ENCODE data around the gene FBN1. TPM values are rescaled to one million over a fixed set of nuclear protein-coding genes. Genes with fewer than 3 reads are reported as not detected.

Gene FBN1
- total and polyA plus RNA-seq, 2 experiments from 2014 or later: 2.1 to 5.3 TPM

DNA sequence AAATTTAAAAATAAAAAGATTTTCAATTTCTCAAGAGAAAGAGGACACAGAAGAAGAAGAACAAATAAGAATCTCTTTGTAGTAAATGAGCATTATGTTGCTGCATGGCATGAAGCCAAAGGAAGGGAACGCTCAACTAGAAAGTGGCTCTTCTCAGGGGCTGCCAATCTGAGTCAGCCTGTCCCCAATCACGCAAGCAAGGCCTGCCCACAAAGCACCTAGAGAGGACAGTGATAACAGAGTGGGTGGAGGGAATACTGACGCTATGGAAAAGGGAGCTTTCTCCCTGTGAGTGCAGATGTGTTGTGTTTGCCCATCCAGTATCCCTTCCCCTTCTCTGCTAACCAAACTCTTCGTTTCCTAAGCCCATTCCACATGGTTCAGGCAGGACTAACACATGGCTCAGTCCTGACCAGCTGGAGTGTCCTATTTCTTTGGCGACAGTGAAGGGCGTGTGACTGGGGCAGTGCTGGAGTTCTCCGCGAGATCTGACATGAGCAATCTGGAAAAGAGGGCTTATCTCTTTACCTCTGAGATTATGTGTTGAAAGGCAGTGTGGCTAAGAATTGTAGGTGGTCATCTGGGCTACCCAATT lies 14.2 kb downstream of the FBN1 start:
- H3K4me3 ChIP-seq: no peak overlapping the region
- peak; percentile 15 to 56 for DNase-seq (ENCODE audit: low read depth in 1 of 2, low spot score in 1 of 2)

DNA sequence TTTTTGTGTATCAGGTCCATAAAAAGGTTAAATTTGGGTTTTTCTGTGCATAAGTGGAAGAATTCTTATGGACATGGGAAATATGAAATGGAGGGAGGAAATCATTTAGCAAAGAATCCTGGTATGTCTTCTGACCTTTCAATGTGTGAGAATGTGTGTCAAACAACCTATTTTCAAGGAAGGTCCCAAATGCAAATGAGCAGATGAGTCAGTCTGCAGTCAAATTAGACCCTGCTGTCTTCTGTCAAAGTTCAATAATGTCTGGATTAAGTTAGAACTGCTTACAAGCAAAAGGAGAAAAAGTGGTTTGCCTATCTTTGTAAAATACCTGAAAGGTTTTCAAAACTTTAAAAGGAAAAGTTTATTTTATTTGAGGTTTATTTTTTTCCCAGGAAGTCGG lies 15.3 kb downstream of the FBN1 start:
- Histone ChIP-seq H3K4me3 (no peak overlapping the region), H3K36me3 (no peaks in the 10 kb centered on the region), H3K4me1 (ENCODE audit: low read depth) (no peaks in the 10 kb centered on the region), H3K27ac (no peak overlapping the region), H3K27me3 (no peaks in the 10 kb centered on the region), H3K9me3 (ENCODE audit: low read depth) (no peaks in the 10 kb centered on the region)
- no peak for DNase-seq (ENCODE audit: low read depth in 1 of 2, low spot score in 1 of 2)
- TF ChIP-seq, protein P1, sequence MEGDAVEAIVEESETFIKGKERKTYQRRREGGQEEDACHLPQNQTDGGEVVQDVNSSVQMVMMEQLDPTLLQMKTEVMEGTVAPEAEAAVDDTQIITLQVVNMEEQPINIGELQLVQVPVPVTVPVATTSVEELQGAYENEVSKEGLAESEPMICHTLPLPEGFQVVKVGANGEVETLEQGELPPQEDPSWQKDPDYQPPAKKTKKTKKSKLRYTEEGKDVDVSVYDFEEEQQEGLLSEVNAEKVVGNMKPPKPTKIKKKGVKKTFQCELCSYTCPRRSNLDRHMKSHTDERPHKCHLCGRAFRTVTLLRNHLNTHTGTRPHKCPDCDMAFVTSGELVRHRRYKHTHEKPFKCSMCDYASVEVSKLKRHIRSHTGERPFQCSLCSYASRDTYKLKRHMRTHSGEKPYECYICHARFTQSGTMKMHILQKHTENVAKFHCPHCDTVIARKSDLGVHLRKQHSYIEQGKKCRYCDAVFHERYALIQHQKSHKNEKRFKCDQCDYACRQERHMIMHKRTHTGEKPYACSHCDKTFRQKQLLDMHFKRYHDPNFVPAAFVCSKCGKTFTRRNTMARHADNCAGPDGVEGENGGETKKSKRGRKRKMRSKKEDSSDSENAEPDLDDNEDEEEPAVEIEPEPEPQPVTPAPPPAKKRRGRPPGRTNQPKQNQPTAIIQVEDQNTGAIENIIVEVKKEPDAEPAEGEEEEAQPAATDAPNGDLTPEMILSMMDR (IDR thresholded peaks at IDR 0.05; ENCODE audit: low read depth, low read length): no peak

More for the DNA sequence above, 14.2 kb downstream of the FBN1 start:
- Histone ChIP-seq H3K36me3 (no peaks in the 10 kb centered on the region), H3K27ac (no peak overlapping the region), H3K4me1 (ENCODE audit: low read depth) (no peaks in the 10 kb centered on the region), H3K9me3 (ENCODE audit: low read depth) (no peaks in the 10 kb centered on the region), H3K27me3 (no peaks in the 10 kb centered on the region)
- TF ChIP-seq, protein P1 (IDR thresholded peaks at IDR 0.05; ENCODE audit: low read depth, low read length): no peak

DNA sequence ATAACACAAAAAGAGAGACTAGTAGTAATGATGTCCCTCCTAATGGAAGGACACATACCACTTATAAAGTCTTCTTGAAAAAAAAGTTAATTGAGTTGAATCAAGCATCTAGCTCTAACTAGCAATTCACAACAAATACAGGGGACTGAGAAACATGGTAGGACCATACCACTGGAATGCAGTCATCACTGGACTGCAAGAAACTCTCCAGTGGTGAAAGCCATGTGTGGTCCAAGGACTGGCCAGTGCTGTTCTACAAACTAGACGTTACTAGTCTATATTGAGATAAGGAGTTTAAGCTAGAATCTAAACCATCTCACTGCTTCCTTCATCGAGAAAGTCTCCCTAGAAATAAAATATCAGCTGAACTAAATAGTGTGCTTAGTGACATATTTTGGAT lies 16.7 kb downstream of the FBN1 start:
- TF ChIP-seq, protein P1 (IDR thresholded peaks at IDR 0.05; ENCODE audit: low read depth, low read length): no peak
- no peak overlapping the region for H3K27ac ChIP-seq
- H3K4me1 ChIP-seq (ENCODE audit: low read depth): no peaks in the 10 kb centered on the region
- peak in 1 of 2 donors; percentile 35 for DNase-seq (ENCODE audit: low read depth in 1 of 2, low spot score in 1 of 2)
- H3K9me3 ChIP-seq (ENCODE audit: low read depth): no peaks in the 10 kb centered on the region
- no peaks in the 10 kb centered on the region for H3K36me3 ChIP-seq
- H3K4me3 ChIP-seq: no peak overlapping the region
- no peaks in the 10 kb centered on the region for H3K27me3 ChIP-seq

DNA sequence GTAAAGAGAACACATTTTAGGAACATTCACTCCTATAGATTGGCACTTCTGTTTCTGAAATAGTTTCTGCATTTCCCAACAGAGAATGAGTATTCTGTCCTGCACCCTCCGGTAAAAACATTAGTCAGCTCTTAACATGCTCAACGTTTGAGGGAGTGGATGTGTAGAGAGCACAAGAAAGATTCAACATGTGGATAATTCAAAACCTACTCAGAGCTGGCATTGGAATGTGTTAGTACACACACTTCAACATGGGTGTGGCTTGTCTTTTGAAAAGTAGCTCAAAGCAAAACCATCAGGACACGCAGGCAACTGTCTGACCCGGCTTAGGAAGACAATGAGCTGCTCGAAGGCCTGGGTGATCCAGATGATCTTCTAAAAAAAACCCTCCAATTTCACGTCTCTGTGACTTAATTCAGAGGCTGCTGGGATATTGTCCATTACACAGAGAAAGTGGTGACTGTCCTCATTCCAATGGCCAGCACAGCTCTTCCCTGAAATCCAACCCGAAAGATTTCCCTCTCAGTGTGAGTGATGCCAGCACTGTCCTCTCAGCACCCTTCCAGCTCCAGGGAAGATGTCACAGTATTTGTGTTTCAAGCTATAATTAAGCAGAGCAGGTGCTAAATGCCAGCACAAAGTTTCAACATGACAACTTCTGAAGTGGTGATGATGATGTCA lies 18.1 kb downstream of the FBN1 start:
- H3K27me3 ChIP-seq: no peaks in the 10 kb centered on the region
- H3K27ac ChIP-seq: no peak overlapping the region
- peak in 1 of 2 donors; percentile 67 for DNase-seq (ENCODE audit: low read depth in 1 of 2, low spot score in 1 of 2)
- no peaks in the 10 kb centered on the region for H3K36me3 ChIP-seq
- TF ChIP-seq, protein P1 (IDR thresholded peaks at IDR 0.05; ENCODE audit: low read depth, low read length): no peak
- no peaks in the 10 kb centered on the region for H3K9me3 ChIP-seq (ENCODE audit: low read depth)
- H3K4me3 ChIP-seq: no peak overlapping the region
- H3K4me1 ChIP-seq (ENCODE audit: low read depth): no peaks in the 10 kb centered on the region

DNA sequence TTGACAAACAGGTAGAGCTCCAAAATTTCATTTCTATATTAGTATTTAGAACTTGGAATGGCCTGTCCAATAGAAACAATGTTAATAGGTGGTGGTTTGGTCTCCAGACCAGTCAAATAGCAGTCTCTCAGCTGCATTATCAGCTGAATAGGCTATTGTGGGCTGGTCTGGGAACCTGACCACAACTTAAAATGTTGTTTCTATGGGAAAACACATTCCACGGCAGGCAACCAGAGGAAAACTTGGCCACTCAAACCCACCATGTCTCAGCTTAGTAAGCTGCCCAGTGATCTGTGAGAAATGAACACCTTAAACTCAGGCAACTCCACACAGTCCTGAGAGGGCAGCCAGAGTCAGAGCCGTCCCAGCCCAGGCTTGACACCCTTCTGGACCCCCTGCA lies 20.4 kb downstream of the FBN1 start:
- peak in 1 of 2 donors; percentile 62 for DNase-seq (ENCODE audit: low read depth in 1 of 2, low spot score in 1 of 2)
- H3K4me1 ChIP-seq (ENCODE audit: low read depth): no peaks in the 10 kb centered on the region
- H3K27ac ChIP-seq: no peak overlapping the region
- TF ChIP-seq, protein P1 (IDR thresholded peaks at IDR 0.05; ENCODE audit: low read depth, low read length): no peak
- no peaks in the 10 kb centered on the region for H3K27me3 ChIP-seq
- H3K9me3 ChIP-seq (ENCODE audit: low read depth): no peaks in the 10 kb centered on the region
- H3K36me3 ChIP-seq: no peaks in the 10 kb centered on the region
- no peak overlapping the region for H3K4me3 ChIP-seq
